ENCODE results near the gene CRLF1.
"Not testable (repeated sequence)": the region's sequence is repeated elsewhere in the genome, so short reads cannot be mapped to it uniquely, and the experiment has no call there.

Gene CRLF1

GRCh38 chr19:18608805-18609716 is 2.5 kb upstream of the CRLF1 start:
- DNase-seq (ENCODE audit: low read depth), result no peak

GRCh38 chr19:18608102-18608804 is 1.7 kb upstream of the CRLF1 start:
- no peak for DNase-seq (ENCODE audit: low read depth)

GRCh38 chr19:18607226-18608101 is 865 bp upstream of the CRLF1 start:
- no peak for DNase-seq (ENCODE audit: low read depth)

- no peak for DNase-seq (ENCODE audit: low read depth)
These were observed 886 bp downstream of the CRLF1 start for GRCh38 chr19:18605546-18606280.

- DNase-seq (ENCODE audit: low read depth), result no peak
These were observed 1.4 kb downstream of the CRLF1 start for GRCh38 chr19:18605196-18605545.

- DNase-seq (ENCODE audit: low read depth), result no peak
These were observed 1.8 kb downstream of the CRLF1 start for GRCh38 chr19:18604820-18605159.

GRCh38 chr19:18603958-18604819 is 2.4 kb downstream of the CRLF1 start:
- no peak for DNase-seq (ENCODE audit: low read depth)

- DNase-seq (ENCODE audit: low read depth), result no peak
These were observed 3.2 kb downstream of the CRLF1 start for GRCh38 chr19:18603255-18603957.

- no peak for DNase-seq (ENCODE audit: low read depth)
These were observed 4.7 kb downstream of the CRLF1 start for GRCh38 chr19:18601875-18602274.

- not testable (repeated sequence) for DNase-seq (ENCODE audit: low read depth)
These were observed 5.8 kb downstream of the CRLF1 start for GRCh38 chr19:18600692-18601397.

- no peak for DNase-seq (ENCODE audit: low read depth)
These were observed 7.1 kb downstream of the CRLF1 start for GRCh38 chr19:18599485-18599884.

- DNase-seq (ENCODE audit: low read depth), result no peak
These were observed 8.6 kb downstream of the CRLF1 start for GRCh38 chr19:18597809-18598660.

GRCh38 chr19:18596752-18597157 is 9.8 kb downstream of the CRLF1 start:
- DNase-seq (ENCODE audit: low read depth), result no peak

- no peak for DNase-seq (ENCODE audit: low read depth)
These were observed 11.1 kb downstream of the CRLF1 start for GRCh38 chr19:18595475-18595874.

GRCh38 chr19:18594824-18595373 is 11.7 kb downstream of the CRLF1 start:
- no peak for DNase-seq (ENCODE audit: low read depth)

GRCh38 chr19:18594096-18594823 is 12.3 kb downstream of the CRLF1 start:
- DNase-seq (ENCODE audit: low read depth), result peak; percentile 55

- no peak for DNase-seq (ENCODE audit: low read depth)
These were observed 13.1 kb downstream of the CRLF1 start for GRCh38 chr19:18593367-18594095.
